Activated CD8-positive, alpha-beta memory T cell treated with anti-CD3 and anti-CD28 coated beads, Interleukin-2, amount 10 ng/mL, durations not matched to agents 7 days and 5 days (primary cell): Measurements from ENCODE around the gene ADGRL3. TPM values are rescaled to one million over a fixed set of nuclear protein-coding genes. Genes with fewer than 3 reads are reported as not detected.

Experiments
- ATAC-seq: fragments of 150-1000 bp; cut with Tn5 transposase; one replicate; pipeline ENCODE4 v1.10.0; 2021; ENCODE audit warnings: moderate library complexity
- CTCF ChIA-PET: fragments of 350-600 bp; sonication (Branson Sonifier 250); formaldehyde crosslinking; loops from one replicate; lab custom pipeline; 2021; ENCODE audit warnings: antibody characterized with exemption; lab: Charles Lee
- DNase-seq: peaks from one replicate; pipeline ENCODE4 v3.0.0-alpha.2; 2020
- H3K27ac Mint-ChIP-seq: one replicate; pipeline ENCODE4 v1.8.0; 2021; ENCODE audit warnings: mild to moderate bottlenecking, mixed read lengths
- H3K27me3 Mint-ChIP-seq: one replicate; pipeline ENCODE4 v1.8.0; 2021; ENCODE audit warnings: mixed read lengths
- H3K36me3 Mint-ChIP-seq: one replicate; pipeline ENCODE4 v1.8.0; 2021; ENCODE audit warnings: mild to moderate bottlenecking, mixed read lengths
- H3K4me1 Mint-ChIP-seq: one replicate; pipeline ENCODE4 v1.8.0; 2021; ENCODE audit warnings: mixed read lengths
- H3K4me3 Mint-ChIP-seq: one replicate; pipeline ENCODE4 v1.8.0; 2021; ENCODE audit warnings: mild to moderate bottlenecking, moderate library complexity, mixed read lengths
- H3K9me3 Mint-ChIP-seq: one replicate; pipeline ENCODE4 v1.8.0; 2022; ENCODE audit warnings: low read depth, mixed read lengths
- total RNA-seq, 2 experiments: library from RNA; stranded (reverse); gene quantifications; one replicate each; pipeline ENCODE4 v1.2.3, GENCODE V29; 2021

The ADGRL3 gene
- total RNA-seq, 2 experiments from 2014 or later: not detected

- no peak for DNase-seq
- CTCF ChIA-PET: no interaction called here
- H3K27ac Mint-ChIP-seq: no peak overlapping the region
- no peaks in the 10 kb centered on the region for H3K36me3 Mint-ChIP-seq
- no peaks in the 10 kb centered on the region for H3K4me1 Mint-ChIP-seq
- H3K27me3 Mint-ChIP-seq: no peaks in the 10 kb centered on the region
- peaks cover 9% of the 10 kb centered on the region for H3K9me3 Mint-ChIP-seq
- no peak overlapping the region for H3K4me3 Mint-ChIP-seq
- no peak for ATAC-seq
Measured at GRCh38 chr4:61442936-61443335, 242.8 kb downstream of the ADGRL3 start.

- no peak for DNase-seq
- H3K9me3 Mint-ChIP-seq: peaks cover 9% of the 10 kb centered on the region
- CTCF ChIA-PET: no interaction called here
Measured at GRCh38 chr4:61443813-61444510, 243.8 kb downstream of the ADGRL3 start.

GRCh38 chr4:61445374-61446063 lies 245.4 kb downstream of the ADGRL3 start:
- no peak for DNase-seq
- ATAC-seq: no peak
- no peaks in the 10 kb centered on the region for H3K4me1 Mint-ChIP-seq
- no peak overlapping the region for H3K4me3 Mint-ChIP-seq
- no peaks in the 10 kb centered on the region for H3K36me3 Mint-ChIP-seq
- peaks cover 9% of the 10 kb centered on the region for H3K9me3 Mint-ChIP-seq
- no peaks in the 10 kb centered on the region for H3K27me3 Mint-ChIP-seq
- H3K27ac Mint-ChIP-seq: no peak overlapping the region
- CTCF ChIA-PET: no interaction called here

More at GRCh38 chr4:61443813-61444510, 243.8 kb downstream of the ADGRL3 start:
- Mint-ChIP-seq H3K27me3 (no peaks in the 10 kb centered on the region), H3K4me3 (no peak overlapping the region), H3K36me3 (no peaks in the 10 kb centered on the region), H3K4me1 (no peaks in the 10 kb centered on the region), H3K27ac (no peak overlapping the region)
- no peak for ATAC-seq

GRCh38 chr4:61446941-61447340 lies 246.8 kb downstream of the ADGRL3 start:
- CTCF ChIA-PET: no interaction called here
- H3K9me3 Mint-ChIP-seq: peaks cover 9% of the 10 kb centered on the region
- H3K4me3 Mint-ChIP-seq: no peak overlapping the region
- no peak overlapping the region for H3K27ac Mint-ChIP-seq
- DNase-seq (no peak), ATAC-seq (no peak)
- H3K36me3 Mint-ChIP-seq: no peaks in the 10 kb centered on the region
- H3K4me1 Mint-ChIP-seq: no peaks in the 10 kb centered on the region
- H3K27me3 Mint-ChIP-seq: no peaks in the 10 kb centered on the region

GRCh38 chr4:61447918-61448317 lies 247.8 kb downstream of the ADGRL3 start:
- H3K9me3 Mint-ChIP-seq: peaks cover 4% of the 10 kb centered on the region
- no peak overlapping the region for H3K4me3 Mint-ChIP-seq
- H3K27ac Mint-ChIP-seq: no peak overlapping the region
- ATAC-seq: no peak
- CTCF ChIA-PET: no interaction called here
- no peak for DNase-seq
- no peaks in the 10 kb centered on the region for H3K27me3 Mint-ChIP-seq
- H3K4me1 Mint-ChIP-seq: no peaks in the 10 kb centered on the region
- H3K36me3 Mint-ChIP-seq: no peaks in the 10 kb centered on the region

- CTCF ChIA-PET: no interaction called here
- H3K4me3 Mint-ChIP-seq: no peak overlapping the region
- H3K9me3 Mint-ChIP-seq: peaks cover 2% of the 10 kb centered on the region
- no peaks in the 10 kb centered on the region for H3K36me3 Mint-ChIP-seq
- DNase-seq: no peak
- ATAC-seq: no peak
- H3K27ac Mint-ChIP-seq: no peak overlapping the region
- H3K4me1 Mint-ChIP-seq: no peaks in the 10 kb centered on the region
- H3K27me3 Mint-ChIP-seq: no peaks in the 10 kb centered on the region
Measured at GRCh38 chr4:61451935-61452334, 251.8 kb downstream of the ADGRL3 start.

GRCh38 chr4:61461956-61462355 lies 261.8 kb downstream of the ADGRL3 start:
- Mint-ChIP-seq H3K27me3 (no peaks in the 10 kb centered on the region), H3K36me3 (no peaks in the 10 kb centered on the region), H3K27ac (no peak overlapping the region), H3K4me3 (no peak overlapping the region), H3K9me3 (peaks cover 13% of the 10 kb centered on the region), H3K4me1 (no peaks in the 10 kb centered on the region)
- DNase-seq: no peak
- no peak for ATAC-seq
- CTCF ChIA-PET: no interaction called here

- CTCF ChIA-PET: no interaction called here
- H3K27me3 Mint-ChIP-seq: no peaks in the 10 kb centered on the region
- ATAC-seq (no peak), DNase-seq (no peak)
- no peak overlapping the region for H3K4me3 Mint-ChIP-seq
- H3K36me3 Mint-ChIP-seq: no peaks in the 10 kb centered on the region
- no peak overlapping the region for H3K27ac Mint-ChIP-seq
- no peaks in the 10 kb centered on the region for H3K4me1 Mint-ChIP-seq
- H3K9me3 Mint-ChIP-seq: peaks cover 13% of the 10 kb centered on the region
Measured at GRCh38 chr4:61462451-61463326, 262.6 kb downstream of the ADGRL3 start.

- H3K36me3 Mint-ChIP-seq: no peaks in the 10 kb centered on the region
- no peak overlapping the region for H3K27ac Mint-ChIP-seq
- ATAC-seq (no peak), DNase-seq (no peak)
- H3K4me1 Mint-ChIP-seq: no peaks in the 10 kb centered on the region
- CTCF ChIA-PET: no interaction called here
- H3K9me3 Mint-ChIP-seq: peaks cover under 1% of the 10 kb centered on the region
- H3K4me3 Mint-ChIP-seq: no peak overlapping the region
- no peaks in the 10 kb centered on the region for H3K27me3 Mint-ChIP-seq
Measured at GRCh38 chr4:61468024-61468720, 268.0 kb downstream of the ADGRL3 start.

- no peak overlapping the region for H3K27ac Mint-ChIP-seq
- CTCF ChIA-PET: no interaction called here
- H3K4me3 Mint-ChIP-seq: no peak overlapping the region
Measured at GRCh38 chr4:61473306-61473705, 273.2 kb downstream of the ADGRL3 start.

GRCh38 chr4:61478340-61478739 lies 278.2 kb downstream of the ADGRL3 start:
- CTCF ChIA-PET: no interaction called here
- ATAC-seq (no peak), DNase-seq (no peak)
- Mint-ChIP-seq H3K27ac (no peak overlapping the region), H3K4me1 (no peaks in the 10 kb centered on the region), H3K4me3 (no peak overlapping the region), H3K36me3 (no peaks in the 10 kb centered on the region), H3K27me3 (no peaks in the 10 kb centered on the region), H3K9me3 (peaks cover 2% of the 10 kb centered on the region)

More at GRCh38 chr4:61473306-61473705, 273.2 kb downstream of the ADGRL3 start:
- ATAC-seq (no peak), DNase-seq (no peak)
- Mint-ChIP-seq H3K9me3 (peaks cover 2% of the 10 kb centered on the region), H3K27me3 (no peaks in the 10 kb centered on the region), H3K36me3 (no peaks in the 10 kb centered on the region), H3K4me1 (no peaks in the 10 kb centered on the region)

GRCh38 chr4:61485056-61485455 lies 284.9 kb downstream of the ADGRL3 start:
- Mint-ChIP-seq H3K36me3 (no peaks in the 10 kb centered on the region), H3K4me1 (no peaks in the 10 kb centered on the region), H3K4me3 (no peak overlapping the region), H3K27ac (no peak overlapping the region), H3K27me3 (no peaks in the 10 kb centered on the region), H3K9me3 (peaks cover 9% of the 10 kb centered on the region)
- ATAC-seq (no peak), DNase-seq (no peak)
- CTCF ChIA-PET: no interaction called here

- Mint-ChIP-seq H3K27ac (no peak overlapping the region), H3K4me1 (no peaks in the 10 kb centered on the region), H3K27me3 (no peaks in the 10 kb centered on the region), H3K36me3 (no peaks in the 10 kb centered on the region), H3K9me3 (peaks cover 15% of the 10 kb centered on the region), H3K4me3 (no peak overlapping the region)
- DNase-seq (no peak), ATAC-seq (no peak)
- CTCF ChIA-PET: no interaction called here
Measured at GRCh38 chr4:61489927-61490326, 289.8 kb downstream of the ADGRL3 start.
